Activated B cell treated with CpG ODN at 0.5 μM for 24 hours (primary cell): ENCODE data around the gene BACE2. TPM values are rescaled to one million over a fixed set of nuclear protein-coding genes. Genes with fewer than 3 reads are reported as not detected.

Experiments
- ATAC-seq: fragments of 200-7000 bp; cut with Tn5 transposase; one replicate; pipeline ENCODE4 v1.10.0; 2021; ENCODE audit warnings: low read depth, mild to moderate bottlenecking, moderate library complexity
- CTCF ChIA-PET: fragments of 350-600 bp; sonication (Branson Sonifier 250); formaldehyde crosslinking; loops from one replicate; lab custom pipeline; 2021; ENCODE audit warnings: antibody characterized with exemption; lab: Charles Lee
- POLR2A ChIA-PET: fragments of 350-600 bp; sonication (Branson Sonifier 250); formaldehyde crosslinking; loops from one replicate; lab custom pipeline; 2021; ENCODE audit warnings: antibody characterized with exemption; lab: Charles Lee
- DNase-seq: peaks from one replicate; pipeline ENCODE4 v3.0.0; 2022
- H3K27ac Mint-ChIP-seq: one replicate; pipeline ENCODE4 v1.8.0; 2020; ENCODE audit warnings: mixed read lengths
- H3K27me3 Mint-ChIP-seq: one replicate; pipeline ENCODE4 v1.8.0; 2021; ENCODE audit warnings: mixed read lengths
- H3K36me3 Mint-ChIP-seq: one replicate; pipeline ENCODE4 v1.8.0; 2021; ENCODE audit warnings: low read depth, mixed read lengths
- H3K4me1 Mint-ChIP-seq: one replicate; pipeline ENCODE4 v1.8.0; 2021; ENCODE audit warnings: mixed read lengths
- H3K4me3 Mint-ChIP-seq: one replicate; pipeline ENCODE4 v1.8.0; 2020; ENCODE audit warnings: mild to moderate bottlenecking, mixed read lengths
- H3K9me3 Mint-ChIP-seq: one replicate; pipeline ENCODE4 v1.8.0; 2020; ENCODE audit warnings: mixed read lengths
- CTCF ChIP-seq: fragments of 200-600 bp; IDR thresholded peaks from one replicate; pipeline ENCODE4 v1.8.0; 2022; ENCODE audit warnings: antibody characterized with exemption, mild to moderate bottlenecking
- intact Hi-C: fragments of 100-400 bp; cut with micrococcal nuclease; formaldehyde crosslinking; loops from one replicate; pipeline ENCODE4 v1.15.1; 2024
- total RNA-seq: library from RNA; stranded (reverse); gene quantifications from 2 replicates; pipeline ENCODE4 v1.2.3, GENCODE V29; 2022

Gene BACE2
- total RNA-seq, 1 donor from 2014 or later, result 17.1 TPM

GRCh38 chr21:41183575-41183974 is 15.6 kb downstream of the BACE2 start:
- H3K36me3 Mint-ChIP-seq, result no peaks in the 10 kb centered on the region
- H3K27ac Mint-ChIP-seq, result no peak overlapping the region
- H3K4me1 Mint-ChIP-seq, result peaks cover 37% of the 10 kb centered on the region
- no peaks in the 10 kb centered on the region for H3K27me3 Mint-ChIP-seq
- ATAC-seq (no peak), DNase-seq (no peak)
- POLR2A ChIA-PET, result no interaction called here
- no peak for TF ChIP-seq CTCF
- intact Hi-C loops, result no loop called here
- CTCF ChIA-PET, result interaction anchor here (1.8 kb wide), 1 partner anchor 13 kb away, joined by 7 read pairs; no protein-coding TSS in a partner anchor
- H3K4me3 Mint-ChIP-seq, result no peak overlapping the region
- H3K9me3 Mint-ChIP-seq, result peaks cover 2% of the 10 kb centered on the region

GRCh38 chr21:41185802-41186201 is 17.8 kb downstream of the BACE2 start:
- no peak overlapping the region for H3K4me3 Mint-ChIP-seq
- ChIA-PET POLR2A (interaction anchor here (0.6 kb wide), 1 partner anchor 16 kb away, joined by 6 read pairs; no protein-coding TSS in a partner anchor), CTCF (no interaction called here)
- DNase-seq, result no peak
- no peak overlapping the region for H3K27ac Mint-ChIP-seq
- peaks cover 47% of the 10 kb centered on the region for H3K4me1 Mint-ChIP-seq
- intact Hi-C loops, result loop anchor here (2.0 kb wide), 1 partner anchor 15 kb away; no protein-coding TSS in a partner anchor
- no peak for TF ChIP-seq CTCF
- H3K27me3 Mint-ChIP-seq, result no peaks in the 10 kb centered on the region
- peaks cover 8% of the 10 kb centered on the region for H3K9me3 Mint-ChIP-seq
- peaks cover 6% of the 10 kb centered on the region for H3K36me3 Mint-ChIP-seq
- ATAC-seq, result no peak

DNA sequence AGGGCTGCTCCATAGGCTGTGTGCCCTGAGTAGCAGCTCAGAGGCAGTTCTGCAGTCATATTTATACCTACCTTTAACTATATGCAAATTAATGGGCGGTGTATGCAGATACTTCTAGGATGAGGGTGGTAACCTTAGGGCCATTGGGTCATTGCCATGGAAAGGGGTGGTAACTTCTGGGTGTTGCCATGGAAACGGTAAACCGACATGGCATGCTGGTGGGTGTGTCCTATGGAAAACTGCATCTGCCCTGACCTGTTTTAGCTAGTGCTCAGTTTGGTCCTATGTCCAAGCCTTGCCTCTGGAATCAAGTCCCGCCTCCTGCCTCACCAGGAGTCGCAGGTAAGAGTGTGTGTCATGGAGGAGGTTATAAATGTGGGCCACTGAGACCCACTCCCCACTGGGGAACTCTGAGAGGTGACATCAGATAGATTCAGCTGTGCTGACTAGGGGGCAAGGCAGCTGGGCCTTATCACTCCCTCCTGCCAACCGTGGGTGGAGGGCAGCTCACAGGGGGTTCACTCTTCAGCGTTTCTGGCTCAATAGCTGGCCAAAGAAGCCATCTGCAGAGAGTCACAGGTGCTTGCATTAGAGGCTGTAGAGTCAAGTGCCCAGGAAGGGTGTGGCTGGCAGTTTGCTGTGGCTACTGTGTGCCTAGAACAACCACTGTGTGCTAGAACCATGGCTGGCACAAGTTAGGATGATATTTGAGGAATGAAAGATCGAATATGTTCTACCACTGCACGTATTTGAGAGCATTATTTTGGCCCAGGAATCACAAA is 19.0 kb downstream of the BACE2 start:
- intact Hi-C loops, result no loop called here
- ATAC-seq, result no peak
- Mint-ChIP-seq H3K27me3 (no peaks in the 10 kb centered on the region), H3K9me3 (peaks cover 8% of the 10 kb centered on the region), H3K4me1 (peaks cover 51% of the 10 kb centered on the region), H3K36me3 (peaks cover 9% of the 10 kb centered on the region), H3K4me3 (peak overlapping the region; percentile 13), H3K27ac (peak overlapping the region; percentile 25)
- POLR2A ChIA-PET, result no interaction called here
- CTCF ChIA-PET, result no interaction called here
- TF ChIP-seq CTCF, result no peak
- no peak for DNase-seq

DNA sequence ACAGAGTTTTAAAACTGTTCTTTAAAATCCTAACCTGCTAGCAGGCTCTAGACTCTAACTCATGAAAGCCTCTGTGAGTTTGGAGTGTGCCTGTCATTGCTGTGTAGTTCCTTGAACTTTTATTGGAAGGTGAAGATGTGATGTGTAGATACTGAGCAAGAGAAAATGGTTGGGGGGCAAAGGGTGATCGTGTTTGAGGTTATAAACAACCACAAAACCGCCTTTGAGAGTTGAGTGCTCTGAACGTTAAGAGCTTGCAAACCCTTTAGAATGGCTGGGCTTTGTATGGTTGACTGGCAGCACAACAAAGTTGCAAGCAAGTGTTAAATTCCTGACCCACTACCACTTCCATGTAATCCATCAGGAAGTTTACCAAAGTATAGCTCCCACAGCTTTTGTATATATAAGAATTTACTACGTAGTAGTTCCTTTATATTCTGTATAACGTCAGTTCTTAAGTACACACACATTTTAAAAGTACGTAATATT is 19.6 kb downstream of the BACE2 start:
- Mint-ChIP-seq H3K9me3 (peaks cover 8% of the 10 kb centered on the region), H3K4me1 (peaks cover 57% of the 10 kb centered on the region), H3K36me3 (peaks cover 9% of the 10 kb centered on the region), H3K27ac (no peak overlapping the region), H3K27me3 (no peaks in the 10 kb centered on the region), H3K4me3 (no peak overlapping the region)
- TF ChIP-seq CTCF, result no peak
- POLR2A ChIA-PET, result no interaction called here
- ATAC-seq (no peak), DNase-seq (no peak)
- CTCF ChIA-PET, result no interaction called here
- intact Hi-C loops, result no loop called here

- ATAC-seq, result no peak
- no peaks in the 10 kb centered on the region for H3K27me3 Mint-ChIP-seq
- POLR2A ChIA-PET, result no interaction called here
Measured at GRCh38 chr21:41188486-41189149, 20.7 kb downstream of the BACE2 start.

More at GRCh38 chr21:41188486-41189149, 20.7 kb downstream of the BACE2 start:
- Mint-ChIP-seq H3K4me3 (no peak overlapping the region), H3K27ac (no peak overlapping the region), H3K4me1 (peaks cover 67% of the 10 kb centered on the region), H3K36me3 (peaks cover 9% of the 10 kb centered on the region), H3K9me3 (peaks cover 8% of the 10 kb centered on the region)
- no peak for DNase-seq
- TF ChIP-seq CTCF, result no peak
- CTCF ChIA-PET, result no interaction called here
- intact Hi-C loops, result no loop called here
